ENCODE measurements around the gene FXYD4. TPM values are rescaled to one million over a fixed set of nuclear protein-coding genes. Genes with fewer than 3 reads are reported as not detected.
A peak's percentile ranks its signal among the peaks of the same experiment; 100 is the strongest.

The FXYD4 gene
- total RNA-seq, 5 donors from 2014 or later (not counting 1 experiment from before 2014, with no cell fraction given), result not detected

DNA sequence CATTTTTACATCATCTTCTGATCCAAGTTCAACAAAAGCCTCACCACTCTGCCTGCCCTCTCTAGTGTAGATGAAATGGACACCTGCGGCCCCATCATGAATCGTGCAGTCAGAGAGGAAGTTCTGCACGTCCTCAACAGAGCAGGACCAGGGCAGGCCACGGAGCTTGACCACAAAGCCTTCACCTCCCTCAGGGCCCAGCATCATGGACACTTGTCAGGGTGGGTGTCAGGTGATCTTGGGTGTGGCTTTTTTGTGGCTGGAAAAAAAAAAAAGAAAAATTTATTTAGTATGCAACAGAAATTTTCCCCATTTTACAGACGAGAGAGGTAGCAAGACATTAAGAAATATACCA lies 16.2 kb downstream of the FXYD4 start:
- Mint-ChIP-seq H3K27me3 (no peaks in the 10 kb centered on the region), H3K4me3 (peak overlapping the region in 1 of 3 donors; percentile 9), H3K9me3 (no peaks in the 10 kb centered on the region), H3K4me1 (peaks cover 54 to 71% (median 62%) of the 10 kb centered on the region in 3 donors), H3K36me3 (peaks cover 47% of the 10 kb centered on the region), H3K27ac (peak overlapping the region; percentile 59 to 72)
- H3K36me3 ChIP-seq (ENCODE audit: control insufficient read depth in 2 of 2, extremely low read depth in 1 of 2, insufficient read depth in 1 of 2, low read length in 1 of 2), result peaks cover 3 to 74% of the 10 kb centered on the region in 2 donors
- POLR2A ChIA-PET, result no interaction called here
- WGBS (ENCODE audit: insufficient coverage), result no CpG with 5 or more reads among the region's 5 CpGs
- no peaks in the 10 kb centered on the region for H3K9me3 ChIP-seq
- no peaks in the 10 kb centered on the region for H3K27me3 ChIP-seq (replicated peaks in 1 of 2; ENCODE audit: control insufficient read depth in 2 of 2, extremely low read depth in 1 of 2, insufficient read depth in 2 of 2, low read length in 1 of 2)
- DNase-seq (no peak), ATAC-seq (replicated peaks in 1 of 4) (no peak)
- H3K27ac ChIP-seq (ENCODE audit: low read length), result peak overlapping the region; percentile 7
- peaks cover 6 to 36% of the 10 kb centered on the region in 2 experiments for H3K4me1 ChIP-seq (ENCODE audit: control insufficient read depth in 1 of 2, extremely low read depth in 1 of 2, insufficient read depth in 2 of 2, low read length in 2 of 2)
- no peak overlapping the region for H3K4me3 ChIP-seq (ENCODE audit: control insufficient read depth in 1 of 2, extremely low read depth in 1 of 2, low read length in 1 of 2)
- CTCF ChIA-PET, result interaction anchor here in 1 of 2 donors (0.6 kb wide), 1 partner anchor 70 kb away, joined by 6 read pairs; no protein-coding TSS in a partner anchor

DNA sequence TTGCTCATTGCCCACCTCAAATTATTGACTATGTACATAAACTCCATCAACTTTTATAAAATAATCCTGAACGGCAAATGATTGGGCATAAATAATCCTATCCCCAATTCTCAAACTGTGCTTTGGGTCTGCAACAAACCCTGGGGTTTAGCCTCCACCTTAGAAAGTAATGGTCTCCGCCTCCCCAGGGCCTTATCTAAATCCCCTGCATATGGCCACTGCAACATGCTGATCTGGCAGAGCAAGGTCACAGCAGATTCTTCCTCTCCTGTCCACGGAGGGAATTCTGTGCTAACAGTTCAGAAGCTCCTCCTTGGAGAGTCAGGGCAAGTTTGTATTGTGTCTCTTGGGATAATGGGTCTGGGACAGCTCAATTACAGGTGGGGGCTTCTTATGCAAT lies 18.4 kb downstream of the FXYD4 start:
- H3K4me3 ChIP-seq (ENCODE audit: control insufficient read depth in 1 of 2, extremely low read depth in 1 of 2, low read length in 1 of 2), result no peak overlapping the region
- ATAC-seq (replicated peaks in 1 of 4) (no peak), DNase-seq (no peak)
- H3K27me3 Mint-ChIP-seq, result no peaks in the 10 kb centered on the region
- peaks cover 15 to 49% of the 10 kb centered on the region in 2 experiments for H3K4me1 ChIP-seq (ENCODE audit: control insufficient read depth in 1 of 2, extremely low read depth in 1 of 2, insufficient read depth in 2 of 2, low read length in 2 of 2)
- H3K4me1 Mint-ChIP-seq, result peaks cover 70 to 82% (median 73%) of the 10 kb centered on the region in 3 donors
- CTCF ChIA-PET, result interaction anchor here (0.6 to 1.0 kb wide), 5 partner anchors 60 to 599 kb away, joined by 3 to 4 read pairs (median 3); no protein-coding TSS in a partner anchor
- WGBS (ENCODE audit: insufficient coverage), result 80% methylated on average over 1 of the region's 3 CpGs
- H3K27ac Mint-ChIP-seq, result peak overlapping the region; percentile 87 to 89
- no peaks in the 10 kb centered on the region for H3K9me3 Mint-ChIP-seq
- no peak overlapping the region for H3K4me3 Mint-ChIP-seq
- H3K27ac ChIP-seq (ENCODE audit: low read length), result peak overlapping the region; percentile 16
- POLR2A ChIA-PET, result interaction anchor here in 1 of 2 donors (1.0 kb wide), 1 partner anchor 28 kb away, joined by 3 read pairs; no protein-coding TSS in a partner anchor
- H3K36me3 Mint-ChIP-seq, result peaks cover 61% of the 10 kb centered on the region
- no peaks in the 10 kb centered on the region for H3K9me3 ChIP-seq
- no peaks in the 10 kb centered on the region for H3K27me3 ChIP-seq (replicated peaks in 1 of 2; ENCODE audit: control insufficient read depth in 2 of 2, extremely low read depth in 1 of 2, insufficient read depth in 2 of 2, low read length in 1 of 2)
- H3K36me3 ChIP-seq (ENCODE audit: control insufficient read depth in 2 of 2, extremely low read depth in 1 of 2, insufficient read depth in 1 of 2, low read length in 1 of 2), result peaks cover 6 to 89% of the 10 kb centered on the region in 2 donors

DNA sequence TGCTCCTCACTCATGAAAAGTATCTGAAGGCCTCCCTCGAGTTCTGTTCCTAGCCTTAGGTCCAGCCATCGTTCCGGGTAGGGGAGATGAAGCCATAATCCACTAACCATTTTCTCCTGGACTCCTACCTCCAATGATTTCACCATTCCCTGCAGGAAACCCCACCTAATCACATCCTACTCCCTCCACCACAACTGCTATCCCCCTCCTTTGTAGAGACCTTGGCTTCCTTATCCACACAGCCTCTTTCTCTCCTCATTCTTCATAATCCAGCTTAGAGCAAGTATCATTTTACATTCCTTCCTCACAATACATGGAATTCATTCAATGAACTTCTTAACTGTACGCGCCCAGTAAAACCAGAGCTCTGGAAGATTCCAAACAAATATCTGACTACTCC lies 18.9 kb downstream of the FXYD4 start:
- Mint-ChIP-seq H3K36me3 (peaks cover 66% of the 10 kb centered on the region), H3K4me3 (no peak overlapping the region), H3K27ac (peak overlapping the region; percentile 82 to 87), H3K27me3 (no peaks in the 10 kb centered on the region), H3K9me3 (no peaks in the 10 kb centered on the region), H3K4me1 (peaks cover 75 to 86% (median 78%) of the 10 kb centered on the region in 3 donors)
- no peaks in the 10 kb centered on the region for H3K9me3 ChIP-seq
- ATAC-seq (replicated peaks in 1 of 4) (no peak), DNase-seq (no peak)
- H3K36me3 ChIP-seq (ENCODE audit: control insufficient read depth in 2 of 2, extremely low read depth in 1 of 2, insufficient read depth in 1 of 2, low read length in 1 of 2), result peaks cover 6 to 89% of the 10 kb centered on the region in 2 donors
- WGBS (ENCODE audit: insufficient coverage), result 93% methylated on average over 4 of the region's 5 CpGs
- ChIA-PET CTCF (interaction anchor here (0.6 to 1.0 kb wide), 7 partner anchors 59 to 600 kb away, joined by 3 to 5 read pairs (median 3); no protein-coding TSS in a partner anchor), POLR2A (interaction anchor here in 1 of 2 donors (1.0 kb wide), 1 partner anchor 28 kb away, joined by 3 read pairs; no protein-coding TSS in a partner anchor)
- peaks cover 20 to 54% of the 10 kb centered on the region in 2 experiments for H3K4me1 ChIP-seq (ENCODE audit: control insufficient read depth in 1 of 2, extremely low read depth in 1 of 2, insufficient read depth in 2 of 2, low read length in 2 of 2)
- H3K27me3 ChIP-seq (replicated peaks in 1 of 2; ENCODE audit: control insufficient read depth in 2 of 2, extremely low read depth in 1 of 2, insufficient read depth in 2 of 2, low read length in 1 of 2), result no peaks in the 10 kb centered on the region
- H3K27ac ChIP-seq (ENCODE audit: low read length), result peak overlapping the region; percentile 16
- no peak overlapping the region for H3K4me3 ChIP-seq (ENCODE audit: control insufficient read depth in 1 of 2, extremely low read depth in 1 of 2, low read length in 1 of 2)

DNA sequence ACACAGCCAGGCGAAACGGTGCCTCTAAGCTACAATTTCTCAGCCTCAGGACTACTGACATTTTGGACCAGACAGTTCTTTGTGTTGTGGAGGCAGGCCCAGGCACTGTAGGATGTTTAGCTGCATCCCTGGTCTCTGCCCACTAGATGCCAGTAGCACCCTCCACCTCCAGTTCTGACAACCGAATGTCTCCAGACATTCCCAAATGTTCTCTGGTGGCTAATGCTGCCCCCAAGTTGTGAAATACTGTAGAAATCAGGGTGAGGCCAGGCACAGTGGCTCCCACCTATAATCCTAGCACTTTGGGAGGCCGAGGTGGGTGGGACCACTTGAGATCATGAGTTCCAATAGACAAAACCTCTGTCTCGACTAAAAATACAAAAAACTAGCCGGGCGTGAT lies 19.3 kb downstream of the FXYD4 start:
- Mint-ChIP-seq H3K27me3 (no peaks in the 10 kb centered on the region), H3K4me3 (no peak overlapping the region), H3K4me1 (peaks cover 79 to 87% (median 82%) of the 10 kb centered on the region in 3 donors), H3K9me3 (no peaks in the 10 kb centered on the region), H3K27ac (peak overlapping the region; percentile 82 to 87), H3K36me3 (peaks cover 67% of the 10 kb centered on the region)
- H3K36me3 ChIP-seq (ENCODE audit: control insufficient read depth in 2 of 2, extremely low read depth in 1 of 2, insufficient read depth in 1 of 2, low read length in 1 of 2), result peaks cover 6 to 86% of the 10 kb centered on the region in 2 donors
- peak in 21 of 35 experiments; percentile 7 to 66 (median 25) for DNase-seq
- peak overlapping the region; percentile 16 for H3K27ac ChIP-seq (ENCODE audit: low read length)
- ChIA-PET CTCF (interaction anchor here (0.8 to 1.0 kb wide), 6 partner anchors 59 to 88 kb away, joined by 3 to 5 read pairs (median 3); no protein-coding TSS in a partner anchor), POLR2A (interaction anchor here in 1 of 2 donors (1.0 kb wide), 1 partner anchor 29 kb away, joined by 3 read pairs; no protein-coding TSS in a partner anchor)
- 100% methylated on average over 3 of the region's 7 CpGs for WGBS (ENCODE audit: insufficient coverage)
- H3K9me3 ChIP-seq, result no peaks in the 10 kb centered on the region
- H3K4me1 ChIP-seq (ENCODE audit: control insufficient read depth in 1 of 2, extremely low read depth in 1 of 2, insufficient read depth in 2 of 2, low read length in 2 of 2), result peaks cover 21 to 58% of the 10 kb centered on the region in 2 experiments
- no peak overlapping the region for H3K4me3 ChIP-seq (ENCODE audit: control insufficient read depth in 1 of 2, extremely low read depth in 1 of 2, low read length in 1 of 2)
- ATAC-seq (replicated peaks in 1 of 4), result peak; percentile 39 to 64 (median 51)
- H3K27me3 ChIP-seq (replicated peaks in 1 of 2; ENCODE audit: control insufficient read depth in 2 of 2, extremely low read depth in 1 of 2, insufficient read depth in 2 of 2, low read length in 1 of 2), result no peaks in the 10 kb centered on the region

DNA sequence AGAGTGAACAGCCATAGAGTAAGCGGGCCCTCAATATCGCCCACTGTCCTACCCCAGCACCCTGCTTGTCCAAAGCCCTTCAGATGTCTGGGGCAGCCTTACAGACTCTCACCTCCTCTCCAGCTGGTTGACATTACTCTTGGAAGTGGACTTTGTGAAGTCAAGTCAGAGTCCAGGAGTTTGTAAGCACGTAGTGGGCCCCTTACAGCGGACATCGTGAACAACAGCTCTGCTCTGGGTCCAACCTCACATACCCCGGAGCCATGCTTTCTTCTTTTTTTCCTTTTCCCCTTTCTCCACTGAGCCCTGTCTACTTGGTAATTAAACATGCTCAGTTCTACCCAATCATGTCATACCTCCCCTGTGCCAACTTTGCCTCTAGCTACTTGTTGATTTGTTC lies 20.1 kb downstream of the FXYD4 start:
- ChIA-PET CTCF (interaction anchor here in 1 of 2 donors (0.6 kb wide), 1 partner anchor 53 kb away, joined by 3 read pairs; no protein-coding TSS in a partner anchor), POLR2A (interaction anchor here (0.5 to 0.6 kb wide), 2 partner anchors 12 to 70 kb away, joined by 4 to 5 read pairs; no protein-coding TSS in a partner anchor)
- no peak for DNase-seq
- Histone ChIP-seq H3K36me3 (ENCODE audit: control insufficient read depth in 2 of 2, extremely low read depth in 1 of 2, insufficient read depth in 1 of 2, low read length in 1 of 2) (peaks cover 6 to 82% of the 10 kb centered on the region in 2 donors), H3K27me3 (replicated peaks in 1 of 2; ENCODE audit: control insufficient read depth in 2 of 2, extremely low read depth in 1 of 2, insufficient read depth in 2 of 2, low read length in 1 of 2) (no peaks in the 10 kb centered on the region), H3K4me1 (ENCODE audit: control insufficient read depth in 1 of 2, extremely low read depth in 1 of 2, insufficient read depth in 2 of 2, low read length in 2 of 2) (peaks cover 24 to 65% of the 10 kb centered on the region in 2 experiments), H3K4me3 (ENCODE audit: control insufficient read depth in 1 of 2, extremely low read depth in 1 of 2, low read length in 1 of 2) (no peak overlapping the region), H3K9me3 (no peaks in the 10 kb centered on the region), H3K27ac (ENCODE audit: low read length) (no peak overlapping the region)
- H3K36me3 Mint-ChIP-seq, result peaks cover 67% of the 10 kb centered on the region
- H3K27me3 Mint-ChIP-seq, result no peaks in the 10 kb centered on the region
- H3K9me3 Mint-ChIP-seq, result no peaks in the 10 kb centered on the region
- no peak overlapping the region for H3K4me3 Mint-ChIP-seq
- peak overlapping the region; percentile 10 to 87 for H3K27ac Mint-ChIP-seq
- no peak for ATAC-seq (replicated peaks in 1 of 4)
- 100% methylated on average over 2 of the region's 6 CpGs for WGBS (ENCODE audit: insufficient coverage)
- H3K4me1 Mint-ChIP-seq, result peaks cover 82 to 90% (median 87%) of the 10 kb centered on the region in 3 donors

DNA sequence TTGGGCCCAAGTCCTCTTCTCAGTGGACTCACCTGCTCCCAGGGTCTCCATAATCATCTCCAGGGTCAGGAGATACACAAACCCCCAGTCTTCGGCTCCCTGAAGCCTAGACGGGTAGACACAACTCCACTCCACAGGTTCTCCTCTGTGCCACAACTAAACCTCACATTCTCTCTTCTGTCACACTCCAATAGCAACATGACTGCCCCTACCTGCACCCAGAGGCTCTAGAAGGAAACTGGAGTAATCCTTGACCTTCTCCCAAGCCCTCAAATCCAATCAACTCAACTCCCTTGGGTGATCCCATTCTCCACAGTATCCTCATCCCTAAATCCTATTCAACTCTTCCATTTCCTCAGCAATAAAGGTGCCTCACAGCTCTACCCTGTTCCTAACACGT lies 21.3 kb downstream of the FXYD4 start:
- Histone ChIP-seq H3K9me3 (no peaks in the 10 kb centered on the region), H3K27me3 (replicated peaks in 1 of 2; ENCODE audit: control insufficient read depth in 2 of 2, extremely low read depth in 1 of 2, insufficient read depth in 2 of 2, low read length in 1 of 2) (no peaks in the 10 kb centered on the region), H3K4me1 (ENCODE audit: control insufficient read depth in 1 of 2, extremely low read depth in 1 of 2, insufficient read depth in 2 of 2, low read length in 2 of 2) (peaks cover 26 to 61% of the 10 kb centered on the region in 2 experiments), H3K4me3 (ENCODE audit: control insufficient read depth in 1 of 2, extremely low read depth in 1 of 2, low read length in 1 of 2) (no peak overlapping the region), H3K27ac (ENCODE audit: low read length) (peak overlapping the region; percentile 12), H3K36me3 (ENCODE audit: control insufficient read depth in 2 of 2, extremely low read depth in 1 of 2, insufficient read depth in 1 of 2, low read length in 1 of 2) (peaks cover 6 to 70% of the 10 kb centered on the region in 2 donors)
- ChIA-PET CTCF (interaction anchor here (0.7 to 1.7 kb wide), 2 partner anchors 28 to 69 kb away, joined by 4 read pairs; no protein-coding TSS in a partner anchor), POLR2A (no interaction called here)
- H3K4me1 Mint-ChIP-seq, result peaks cover 77 to 84% (median 81%) of the 10 kb centered on the region in 3 donors
- DNase-seq (no peak), ATAC-seq (replicated peaks in 1 of 4) (no peak)
- peak overlapping the region; percentile 66 to 75 for H3K27ac Mint-ChIP-seq
- H3K9me3 Mint-ChIP-seq, result no peaks in the 10 kb centered on the region
- no peak overlapping the region for H3K4me3 Mint-ChIP-seq
- H3K27me3 Mint-ChIP-seq, result no peaks in the 10 kb centered on the region
- peaks cover 54% of the 10 kb centered on the region for H3K36me3 Mint-ChIP-seq
- WGBS (ENCODE audit: insufficient coverage), result 92% methylated on average over 2 of the region's 3 CpGs

Data from T-cell (primary cell).